Tibial nerve (tissue), 4 donors: ENCODE data around the gene LSMEM2. TPM values are rescaled to one million over a fixed set of nuclear protein-coding genes. Genes with fewer than 3 reads are reported as not detected.

Experiments used
- DNase-seq, 2 donors: peaks; one replicate each; pipeline ENCODE4 v3.0.0-alpha.2; 2019; ENCODE audit warnings: low spot score in 2 of 2
- H3K27ac ChIP-seq, 4 donors: fragments of 200-600 bp; sonication (generic) in 3 of 4; one replicate each; pipeline ENCODE4 v1.5.1; 2017 to 2019; ENCODE audit warnings: mild to moderate bottlenecking in 1 of 4
- H3K27me3 ChIP-seq, 2 donors: fragments of 200-600 bp; sonication (generic) in 1 of 2; one replicate each; pipeline versions ENCODE4 v1.5.1 to v1.6.0; 2017 to 2019
- H3K36me3 ChIP-seq, 3 donors: fragments of 200-600 bp; sonication (generic); one replicate each; pipeline ENCODE4 v1.5.1; 2018 to 2019
- H3K4me1 ChIP-seq, 4 donors: fragments of 200-600 bp; sonication (generic) in 3 of 4; one replicate each; pipeline ENCODE4 v1.5.1; 2017 to 2019
- H3K4me3 ChIP-seq, 4 donors: fragments of 200-600 bp; sonication (generic) in 3 of 4; one replicate each; pipeline ENCODE4 v1.5.1; 2017 to 2019; ENCODE audit warnings: mild to moderate bottlenecking in 1 of 4, moderate library complexity in 1 of 4
- H3K9me3 ChIP-seq, 4 donors: fragments of 200-600 bp; sonication (generic) in 3 of 4; one replicate each; pipeline ENCODE4 v1.5.1; 2017 to 2019
- EP300 ChIP-seq, 2 donors: sonication (generic); formaldehyde crosslinking; IDR thresholded peaks; one replicate each; pipeline ENCODE4 v1.6.1; 2017; ENCODE audit warnings: antibody characterized with exemption in 2 of 2, mild to moderate bottlenecking in 1 of 2
- POLR2A ChIP-seq, 2 donors: fragments of 450-650 bp; IDR thresholded peaks; one replicate each; pipeline ENCODE4 v1.6.1; 2017; ENCODE audit warnings: antibody characterized with exemption in 2 of 2, mild to moderate bottlenecking in 2 of 2, moderate library complexity in 2 of 2
- WGBS, 2 donors: methylation state at CpG; one replicate each; pipeline ENCODE4 v1.1.5; 2018; 5-methylcytosine and 5-hydroxymethylcytosine counted together
- total RNA-seq, 4 donors: library from RNA; depleted of rRNA; stranded (reverse); fragments of >200 nt; gene quantifications; one replicate each; pipeline ENCODE4 v1.1.0, GENCODE V29; 2016
- TF ChIP-seq, protein P1 (sequence below), 5 experiments: fragments of 200-600 bp in 3 of 5; fragments of 450-650 bp in 2 of 5; sonication (generic) in 3 of 5; IDR thresholded peaks; one replicate each; pipeline ENCODE4 v1.5.1; 2016 to 2019; ENCODE audit warnings: antibody characterized with exemption in 5 of 5, mild to moderate bottlenecking in 3 of 5, moderate library complexity in 2 of 5

Gene LSMEM2
- total RNA-seq, 4 donors from 2014 or later: 2.0 to 3.1 (median 2.5) TPM

GRCh38 chr3:50324351-50325112 is 45.6 kb downstream of the LSMEM2 start:
- TF ChIP-seq EP300 (IDR thresholded peaks at IDR 0.05) (no peak), POLR2A (IDR thresholded peaks at IDR 0.05) (no peak)
- TF ChIP-seq, protein P1, sequence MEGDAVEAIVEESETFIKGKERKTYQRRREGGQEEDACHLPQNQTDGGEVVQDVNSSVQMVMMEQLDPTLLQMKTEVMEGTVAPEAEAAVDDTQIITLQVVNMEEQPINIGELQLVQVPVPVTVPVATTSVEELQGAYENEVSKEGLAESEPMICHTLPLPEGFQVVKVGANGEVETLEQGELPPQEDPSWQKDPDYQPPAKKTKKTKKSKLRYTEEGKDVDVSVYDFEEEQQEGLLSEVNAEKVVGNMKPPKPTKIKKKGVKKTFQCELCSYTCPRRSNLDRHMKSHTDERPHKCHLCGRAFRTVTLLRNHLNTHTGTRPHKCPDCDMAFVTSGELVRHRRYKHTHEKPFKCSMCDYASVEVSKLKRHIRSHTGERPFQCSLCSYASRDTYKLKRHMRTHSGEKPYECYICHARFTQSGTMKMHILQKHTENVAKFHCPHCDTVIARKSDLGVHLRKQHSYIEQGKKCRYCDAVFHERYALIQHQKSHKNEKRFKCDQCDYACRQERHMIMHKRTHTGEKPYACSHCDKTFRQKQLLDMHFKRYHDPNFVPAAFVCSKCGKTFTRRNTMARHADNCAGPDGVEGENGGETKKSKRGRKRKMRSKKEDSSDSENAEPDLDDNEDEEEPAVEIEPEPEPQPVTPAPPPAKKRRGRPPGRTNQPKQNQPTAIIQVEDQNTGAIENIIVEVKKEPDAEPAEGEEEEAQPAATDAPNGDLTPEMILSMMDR (IDR thresholded peaks at IDR 0.05): peak; percentile 69 to 89 (median 80)
- Histone ChIP-seq H3K27me3 (no peaks in the 10 kb centered on the region), H3K4me3 (no peak overlapping the region), H3K9me3 (no peaks in the 10 kb centered on the region), H3K36me3 (peaks cover 0 to 29% (median 0%) of the 10 kb centered on the region in 3 donors), H3K4me1 (peaks cover 0 to 83% (median 41%) of the 10 kb centered on the region in 4 donors), H3K27ac (peak overlapping the region; percentile 72 to 99 (median 92))
- peak; percentile 59 to 79 for DNase-seq
- WGBS, 2 donors: 19 to 22% methylated on average over 3 to 4 of the region's 4 CpGs

DNA sequence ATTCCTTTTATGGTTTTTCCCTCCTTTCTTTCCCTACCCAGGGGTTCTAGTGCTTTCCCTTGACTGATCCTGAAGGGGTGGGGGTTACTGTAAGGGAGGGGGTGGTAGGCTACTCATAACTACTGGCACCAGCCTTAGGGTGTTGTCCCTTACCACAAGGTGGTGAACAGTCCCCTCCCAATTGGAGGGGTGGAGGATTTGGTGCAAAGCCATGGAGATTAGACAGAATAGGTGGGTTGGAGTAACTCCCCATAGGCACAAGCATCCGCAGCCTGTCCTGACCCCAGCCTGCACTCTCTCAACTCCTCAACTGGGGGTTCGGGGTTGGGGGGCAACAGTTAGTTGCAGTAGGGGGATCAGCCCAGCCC is 46.2 kb downstream of the LSMEM2 start:
- H3K4me3 ChIP-seq: no peak overlapping the region
- no peak for DNase-seq
- peaks cover 0 to 77% (median 36%) of the 10 kb centered on the region in 4 donors for H3K4me1 ChIP-seq
- H3K27me3 ChIP-seq: no peaks in the 10 kb centered on the region
- peak overlapping the region in 2 of 4 donors; percentile 5 to 99 for H3K27ac ChIP-seq
- H3K9me3 ChIP-seq: no peaks in the 10 kb centered on the region
- WGBS, 2 donors: 73 to 83% methylated on average over 2 of the region's 2 CpGs
- peaks cover 0 to 30% (median 2%) of the 10 kb centered on the region in 3 donors for H3K36me3 ChIP-seq
- TF ChIP-seq, protein P1 (IDR thresholded peaks at IDR 0.05): no peak
- TF ChIP-seq EP300 (IDR thresholded peaks at IDR 0.05) (no peak), POLR2A (IDR thresholded peaks at IDR 0.05) (no peak)

DNA sequence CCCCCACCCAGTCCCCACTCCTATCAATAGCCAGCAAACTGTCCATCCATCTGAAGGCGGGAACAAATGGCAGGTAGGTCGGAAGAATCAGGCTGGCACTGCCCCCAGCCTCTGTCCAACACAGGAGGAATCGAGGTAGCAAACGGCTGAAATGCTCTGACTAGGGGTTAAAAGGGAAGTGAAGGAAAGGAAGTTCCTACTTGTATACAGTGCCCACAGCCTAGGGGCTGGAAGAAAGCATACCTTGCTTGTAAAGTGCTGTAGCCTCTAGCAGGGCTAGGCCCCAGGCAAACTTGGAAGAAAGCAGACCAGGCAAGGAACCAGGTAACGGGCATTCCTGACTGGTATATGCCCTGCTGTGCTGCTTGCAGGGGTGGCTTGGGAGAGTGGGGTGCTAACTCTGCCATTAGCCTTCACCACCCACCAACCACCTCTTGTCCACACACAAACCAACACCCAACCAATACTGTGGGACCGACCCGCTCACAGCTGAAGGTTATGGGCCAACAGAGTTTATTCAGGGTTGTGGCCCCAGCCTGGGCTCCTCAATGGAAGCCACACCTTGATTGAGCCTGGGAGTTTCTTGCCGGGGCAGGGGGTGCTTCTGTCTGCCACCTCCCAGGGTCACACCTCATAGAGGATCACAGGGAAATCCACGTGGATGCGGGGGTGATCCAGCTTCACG is 46.8 kb downstream of the LSMEM2 start:
- Histone ChIP-seq H3K4me1 (peaks cover 0 to 72% (median 32%) of the 10 kb centered on the region in 4 donors), H3K4me3 (no peak overlapping the region), H3K27ac (peak overlapping the region in 2 of 4 donors; percentile 5 to 99), H3K36me3 (peaks cover 3 to 35% (median 8%) of the 10 kb centered on the region in 3 donors), H3K27me3 (no peaks in the 10 kb centered on the region), H3K9me3 (no peaks in the 10 kb centered on the region)
- WGBS, 2 donors: 80 to 82% methylated on average over 8 to 11 of the region's 11 CpGs
- TF ChIP-seq POLR2A (IDR thresholded peaks at IDR 0.05) (no peak), EP300 (IDR thresholded peaks at IDR 0.05) (no peak)
- TF ChIP-seq, protein P1 (IDR thresholded peaks at IDR 0.05): no peak
- DNase-seq: no peak

DNA sequence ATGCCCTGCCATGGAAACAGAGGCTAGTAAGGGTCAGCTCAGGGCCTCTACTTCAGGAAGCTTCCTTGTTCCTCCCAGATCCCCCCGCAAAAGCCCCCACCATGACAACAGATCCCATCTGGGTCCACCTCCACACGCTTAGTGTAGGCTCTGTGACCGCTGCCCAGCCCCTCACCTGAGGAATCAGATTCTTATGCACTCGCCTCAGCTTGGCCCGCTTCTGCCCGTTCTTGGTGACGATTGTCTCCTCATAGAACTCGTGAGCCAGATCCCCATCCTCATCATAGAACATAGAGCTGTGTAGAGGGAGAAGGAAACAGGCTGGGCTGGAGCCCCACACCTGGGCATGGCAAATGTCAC is 47.3 kb downstream of the LSMEM2 start:
- Histone ChIP-seq H3K4me1 (peaks cover 0 to 72% (median 32%) of the 10 kb centered on the region in 4 donors), H3K4me3 (no peak overlapping the region), H3K36me3 (peaks cover 5 to 40% (median 13%) of the 10 kb centered on the region in 3 donors), H3K27ac (no peak overlapping the region), H3K27me3 (no peaks in the 10 kb centered on the region), H3K9me3 (no peaks in the 10 kb centered on the region)
- TF ChIP-seq, protein P1 (IDR thresholded peaks at IDR 0.05): no peak
- TF ChIP-seq EP300 (IDR thresholded peaks at IDR 0.05): no peak
- no peak for TF ChIP-seq POLR2A (IDR thresholded peaks at IDR 0.05)
- no peak for DNase-seq
- WGBS, 2 donors: 86 to 90% methylated on average over 8 of the region's 8 CpGs

DNA sequence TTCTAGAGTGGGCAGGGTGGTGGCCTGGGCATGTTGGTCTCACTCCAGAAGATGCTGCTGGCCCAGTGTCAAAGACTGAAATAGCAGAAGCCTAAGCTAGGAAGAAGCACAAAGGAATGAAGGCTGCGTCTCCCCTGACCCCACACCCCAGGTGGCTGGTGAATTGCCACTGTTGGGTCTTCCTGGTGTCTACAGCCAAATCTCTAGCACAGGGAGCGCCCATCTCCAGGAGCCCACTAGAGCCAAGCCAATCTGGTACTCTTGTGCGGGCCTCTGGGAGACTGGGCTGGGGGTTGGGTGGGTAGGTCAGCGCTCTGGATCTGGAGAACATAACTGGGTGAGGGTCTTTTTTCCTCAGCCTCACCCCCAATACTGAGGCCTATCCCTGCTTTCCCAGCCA is 48.2 kb downstream of the LSMEM2 start:
- no peak for DNase-seq
- TF ChIP-seq EP300 (IDR thresholded peaks at IDR 0.05) (no peak), POLR2A (IDR thresholded peaks at IDR 0.05) (no peak)
- H3K9me3 ChIP-seq: no peaks in the 10 kb centered on the region
- 70 to 75% methylated on average over 4 of the region's 4 CpGs for WGBS, 2 donors
- H3K4me1 ChIP-seq: peaks cover 0 to 70% (median 29%) of the 10 kb centered on the region in 4 donors
- peaks cover 5 to 50% (median 17%) of the 10 kb centered on the region in 3 donors for H3K36me3 ChIP-seq
- H3K27ac ChIP-seq: peak overlapping the region in 2 of 4 donors; percentile 88 to 89
- no peaks in the 10 kb centered on the region for H3K27me3 ChIP-seq
- peak overlapping the region; percentile 78 to 97 (median 90) for H3K4me3 ChIP-seq
